Fibroblast of mammary gland (primary cell): ENCODE results near the gene FBXO17.

Experiments used
- DNase-seq: peaks from one replicate; pipeline ENCODE4 v3.0.0-alpha.2; 2010; ENCODE audit warnings: low read depth
- H3K4me3 ChIP-seq: 2 replicates; pipeline ENCODE4 v1.5.1; 2011; ENCODE audit warnings: low read depth, mild to moderate bottlenecking, low read length, moderate library complexity; ENCODE audit not compliant: control insufficient read depth
- TF ChIP-seq, protein P1 (sequence below): conservative IDR thresholded peaks from 2 replicates; pipeline ENCODE4 v1.5.1; 2011; ENCODE audit warnings: low read depth, low read length, inconsistent platforms; ENCODE audit not compliant: control insufficient read depth, insufficient read depth

FBXO17 gene

GRCh38 chr19:38975214-38975860, at the start of gene FBXO17:
TSS of gene FBXO17 (minus strand) at chr19:38975742. CDS start at chr19:38950319, 25,423 bp downstream.
- TF ChIP-seq, protein P1, sequence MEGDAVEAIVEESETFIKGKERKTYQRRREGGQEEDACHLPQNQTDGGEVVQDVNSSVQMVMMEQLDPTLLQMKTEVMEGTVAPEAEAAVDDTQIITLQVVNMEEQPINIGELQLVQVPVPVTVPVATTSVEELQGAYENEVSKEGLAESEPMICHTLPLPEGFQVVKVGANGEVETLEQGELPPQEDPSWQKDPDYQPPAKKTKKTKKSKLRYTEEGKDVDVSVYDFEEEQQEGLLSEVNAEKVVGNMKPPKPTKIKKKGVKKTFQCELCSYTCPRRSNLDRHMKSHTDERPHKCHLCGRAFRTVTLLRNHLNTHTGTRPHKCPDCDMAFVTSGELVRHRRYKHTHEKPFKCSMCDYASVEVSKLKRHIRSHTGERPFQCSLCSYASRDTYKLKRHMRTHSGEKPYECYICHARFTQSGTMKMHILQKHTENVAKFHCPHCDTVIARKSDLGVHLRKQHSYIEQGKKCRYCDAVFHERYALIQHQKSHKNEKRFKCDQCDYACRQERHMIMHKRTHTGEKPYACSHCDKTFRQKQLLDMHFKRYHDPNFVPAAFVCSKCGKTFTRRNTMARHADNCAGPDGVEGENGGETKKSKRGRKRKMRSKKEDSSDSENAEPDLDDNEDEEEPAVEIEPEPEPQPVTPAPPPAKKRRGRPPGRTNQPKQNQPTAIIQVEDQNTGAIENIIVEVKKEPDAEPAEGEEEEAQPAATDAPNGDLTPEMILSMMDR = no peak
- H3K4me3 ChIP-seq = peak within 1 kb of the TSS; percentile 67
- peak; percentile 74 for DNase-seq

GRCh38 chr19:39024875-39025641, 49.5 kb upstream of the FBXO17 start:
- TF ChIP-seq, protein P1 = no peak
- no peak overlapping the region for H3K4me3 ChIP-seq
- DNase-seq = no peak

DNA sequence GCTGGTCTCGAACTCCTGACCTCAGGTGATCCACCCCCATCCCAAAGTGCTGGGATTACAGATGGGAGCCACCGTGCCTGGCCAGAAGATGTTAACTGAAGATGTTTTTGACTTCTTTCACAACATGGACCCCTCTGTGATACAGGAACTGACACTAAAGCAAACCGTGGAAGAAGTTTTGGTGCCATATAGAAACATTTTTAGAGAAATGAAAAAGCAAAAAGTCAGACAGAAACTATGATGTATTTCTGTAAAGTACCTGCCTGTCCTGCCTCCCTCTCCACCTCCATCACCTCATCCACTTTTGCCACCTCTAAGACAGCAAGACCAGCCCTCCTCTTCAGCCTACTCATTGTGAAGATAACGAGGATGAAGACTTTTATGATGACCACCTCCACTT, 45.5 kb upstream of the FBXO17 start:
- no peak overlapping the region for H3K4me3 ChIP-seq
- no peak for DNase-seq
- TF ChIP-seq, protein P1 = no peak

- TF ChIP-seq, protein P1 = no peak
- no peak for DNase-seq
- H3K4me3 ChIP-seq = no peak overlapping the region
Measured at GRCh38 chr19:39017646-39018045, 42.1 kb upstream of the FBXO17 start.

DNA sequence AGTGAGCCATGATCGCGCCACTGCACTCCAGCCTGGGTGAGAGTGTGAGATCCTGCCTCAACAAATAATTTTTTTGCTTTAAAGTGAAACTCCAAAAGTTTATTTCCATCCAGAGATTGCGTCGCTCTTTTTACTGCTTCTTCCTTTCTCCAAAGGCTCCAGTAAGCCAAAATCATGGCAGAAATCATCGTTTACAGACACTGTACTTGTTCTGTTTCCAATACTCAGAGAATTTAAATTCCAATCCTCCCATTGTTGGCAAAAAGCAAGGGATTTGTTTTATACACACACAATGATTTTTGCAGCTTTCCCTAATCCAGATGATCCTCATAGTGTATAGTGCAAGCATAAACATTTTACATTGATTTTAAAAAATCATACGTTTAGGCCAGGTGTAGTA, 41.5 kb upstream of the FBXO17 start:
- TF ChIP-seq, protein P1 = no peak
- no peak overlapping the region for H3K4me3 ChIP-seq
- DNase-seq = no peak

DNA sequence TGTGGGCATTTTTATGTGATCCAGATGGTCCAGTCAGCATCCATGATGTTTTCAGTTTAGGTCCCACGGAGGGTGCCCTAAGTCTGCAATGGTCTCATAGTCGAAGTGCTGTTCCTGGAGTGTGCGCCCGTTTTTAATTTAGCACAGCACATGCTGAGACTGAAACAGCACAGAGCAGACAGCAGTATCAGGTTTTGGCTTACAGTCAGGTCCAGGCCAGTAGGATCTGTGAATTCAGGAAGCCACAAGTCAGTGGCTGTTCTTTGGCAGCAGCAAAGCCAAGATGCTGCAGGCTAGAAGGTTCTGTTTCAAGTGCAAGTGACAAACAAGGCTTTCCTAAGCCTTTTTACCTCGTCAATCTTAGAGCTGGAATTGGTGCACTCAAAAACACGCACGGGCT, 38.5 kb upstream of the FBXO17 start:
- no peak for DNase-seq
- TF ChIP-seq, protein P1 = no peak
- H3K4me3 ChIP-seq = no peak overlapping the region
